GM20431 (cell line): ENCODE results near the gene EVL.

Experiments
- in situ Hi-C: fragments of 300-500 bp; cut with MseI, MboI; formaldehyde crosslinking; loops from one replicate; pipeline ENCODE4 v1.15.0; 2020; ENCODE audit warnings: low sequenced_read_pairs; ENCODE audit not compliant: unreplicated experiment

EVL gene

GRCh38 chr14:100188392-100189030 is 123.3 kb downstream of the EVL start:
- in situ Hi-C loops, result loop anchor here (10.0 kb wide), 1 partner anchor 204 kb away; no protein-coding TSS in a partner anchor

- in situ Hi-C loops, result no loop called here
Measured at GRCh38 chr14:100190126-100190525, 124.9 kb downstream of the EVL start.

GRCh38 chr14:100191584-100192249 is 126.5 kb downstream of the EVL start:
- in situ Hi-C loops, result no loop called here

DNA sequence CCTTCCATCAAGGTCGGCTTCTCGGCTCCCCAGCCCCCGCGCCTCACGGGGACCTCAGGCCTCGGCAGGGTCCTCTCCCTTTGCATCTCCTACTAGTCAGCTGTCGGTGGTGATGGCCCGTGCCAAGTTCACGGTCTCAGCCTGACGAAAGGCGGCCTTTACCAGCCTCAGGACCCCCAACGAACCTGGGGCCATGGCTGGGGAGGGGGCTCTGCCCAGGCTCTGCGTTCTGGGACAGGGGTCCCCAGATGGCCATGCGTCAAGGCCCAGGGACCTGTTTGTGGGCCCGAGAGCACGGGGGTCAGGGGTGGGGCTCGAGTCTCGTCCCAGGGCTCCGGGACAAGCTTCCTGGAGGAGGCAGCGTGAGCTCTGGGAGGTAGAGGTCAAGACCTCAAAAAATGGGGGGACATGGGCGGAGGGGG is 127.0 kb downstream of the EVL start:
- in situ Hi-C loops, result no loop called here

DNA sequence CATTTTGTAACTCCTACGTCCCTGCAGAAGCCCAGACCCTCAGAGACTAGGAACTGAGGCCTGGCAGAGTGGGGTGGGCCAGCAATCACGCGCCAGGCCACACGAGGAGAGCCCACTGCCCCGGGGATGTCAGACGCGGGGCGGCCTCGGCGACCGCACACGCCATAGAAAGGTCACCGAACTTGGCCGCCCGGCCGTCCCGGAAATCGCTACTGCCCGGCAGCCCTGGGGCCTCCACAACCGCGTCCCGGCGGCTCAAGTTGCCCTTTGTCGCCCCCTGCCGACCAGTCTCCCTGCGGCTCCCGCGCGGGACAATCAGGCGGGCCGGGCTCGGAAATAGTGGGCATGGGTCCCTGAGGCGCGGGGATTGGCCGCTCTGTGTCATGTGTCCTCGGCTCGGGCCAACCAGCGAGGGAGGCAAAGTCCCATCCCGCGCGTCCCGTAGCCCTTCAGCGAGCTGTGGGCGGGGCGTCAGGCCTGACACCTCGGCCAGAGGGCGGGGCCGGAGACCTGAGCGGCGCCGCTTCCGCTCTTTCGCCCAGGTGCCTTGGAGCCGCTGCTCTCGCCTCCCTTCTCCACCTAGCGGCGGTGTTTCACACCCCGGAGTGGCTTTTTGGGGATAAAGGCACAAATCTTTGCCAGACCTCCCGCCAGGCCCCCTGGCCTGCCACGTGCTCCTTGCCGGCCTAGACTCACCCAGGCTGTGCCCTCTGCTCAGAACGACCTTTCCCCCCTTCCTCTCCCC is 127.6 kb downstream of the EVL start:
- in situ Hi-C loops, result no loop called here
